Breast epithelium (tissue), 3 donors: ENCODE measurements around the gene STAT6.

ENCODE experiments used
- POLR2A ChIP-seq: fragments of 450-650 bp; IDR thresholded peaks from one replicate; pipeline ENCODE4 v1.6.1; 2016; ENCODE audit warnings: antibody characterized with exemption, mild to moderate bottlenecking, moderate library complexity
- POLR2AphosphoS5 ChIP-seq, 3 donors: sonication (generic); formaldehyde crosslinking; IDR thresholded peaks; one replicate each; pipeline ENCODE4 v1.6.1; 2017; ENCODE audit warnings: antibody characterized with exemption in 3 of 3
- TF ChIP-seq, protein P1 (sequence below), 3 donors: fragments of 450-650 bp; IDR thresholded peaks; one replicate each; pipeline ENCODE4 v1.5.1; 2016 to 2017; ENCODE audit warnings: antibody characterized with exemption in 3 of 3, mild to moderate bottlenecking in 3 of 3, moderate library complexity in 3 of 3

DNA sequence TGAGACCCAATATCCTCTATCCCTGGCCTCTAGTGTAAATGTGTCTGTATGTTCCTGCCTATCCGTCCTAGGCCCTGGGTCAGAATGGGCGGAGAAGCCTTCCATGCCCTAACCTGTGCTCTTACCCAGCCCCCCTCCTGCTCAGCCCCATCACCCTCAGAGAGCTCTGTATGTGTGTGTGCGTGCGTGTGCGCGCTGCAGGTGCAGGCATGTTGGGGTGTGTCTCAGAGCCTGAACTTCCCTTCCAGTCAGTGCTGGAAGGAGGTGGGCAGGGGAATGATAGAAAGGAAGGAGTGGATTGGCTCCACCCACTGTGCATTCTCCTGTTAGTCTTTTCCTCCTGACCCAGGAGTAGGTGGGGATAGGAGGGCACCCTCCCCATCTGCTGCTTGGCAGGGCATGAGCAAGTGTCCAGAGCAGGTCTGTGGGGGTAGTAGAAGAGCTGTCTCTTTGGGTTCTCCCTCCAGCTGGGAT lies 15.0 kb downstream of the STAT6 start:
- TF ChIP-seq, protein P1, sequence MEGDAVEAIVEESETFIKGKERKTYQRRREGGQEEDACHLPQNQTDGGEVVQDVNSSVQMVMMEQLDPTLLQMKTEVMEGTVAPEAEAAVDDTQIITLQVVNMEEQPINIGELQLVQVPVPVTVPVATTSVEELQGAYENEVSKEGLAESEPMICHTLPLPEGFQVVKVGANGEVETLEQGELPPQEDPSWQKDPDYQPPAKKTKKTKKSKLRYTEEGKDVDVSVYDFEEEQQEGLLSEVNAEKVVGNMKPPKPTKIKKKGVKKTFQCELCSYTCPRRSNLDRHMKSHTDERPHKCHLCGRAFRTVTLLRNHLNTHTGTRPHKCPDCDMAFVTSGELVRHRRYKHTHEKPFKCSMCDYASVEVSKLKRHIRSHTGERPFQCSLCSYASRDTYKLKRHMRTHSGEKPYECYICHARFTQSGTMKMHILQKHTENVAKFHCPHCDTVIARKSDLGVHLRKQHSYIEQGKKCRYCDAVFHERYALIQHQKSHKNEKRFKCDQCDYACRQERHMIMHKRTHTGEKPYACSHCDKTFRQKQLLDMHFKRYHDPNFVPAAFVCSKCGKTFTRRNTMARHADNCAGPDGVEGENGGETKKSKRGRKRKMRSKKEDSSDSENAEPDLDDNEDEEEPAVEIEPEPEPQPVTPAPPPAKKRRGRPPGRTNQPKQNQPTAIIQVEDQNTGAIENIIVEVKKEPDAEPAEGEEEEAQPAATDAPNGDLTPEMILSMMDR (IDR thresholded peaks at IDR 0.05), result no peak
- TF ChIP-seq POLR2AphosphoS5 (IDR thresholded peaks at IDR 0.05) (no peak), POLR2A (no peak)
